ENCODE measurements around the gene SIRT2. TPM values are rescaled to one million over a fixed set of nuclear protein-coding genes. Genes with fewer than 3 reads are reported as not detected.

The SIRT2 gene
- polyA plus RNA-seq, 3 donors, result 57.5 to 65.9 (median 64.3) TPM

DNA sequence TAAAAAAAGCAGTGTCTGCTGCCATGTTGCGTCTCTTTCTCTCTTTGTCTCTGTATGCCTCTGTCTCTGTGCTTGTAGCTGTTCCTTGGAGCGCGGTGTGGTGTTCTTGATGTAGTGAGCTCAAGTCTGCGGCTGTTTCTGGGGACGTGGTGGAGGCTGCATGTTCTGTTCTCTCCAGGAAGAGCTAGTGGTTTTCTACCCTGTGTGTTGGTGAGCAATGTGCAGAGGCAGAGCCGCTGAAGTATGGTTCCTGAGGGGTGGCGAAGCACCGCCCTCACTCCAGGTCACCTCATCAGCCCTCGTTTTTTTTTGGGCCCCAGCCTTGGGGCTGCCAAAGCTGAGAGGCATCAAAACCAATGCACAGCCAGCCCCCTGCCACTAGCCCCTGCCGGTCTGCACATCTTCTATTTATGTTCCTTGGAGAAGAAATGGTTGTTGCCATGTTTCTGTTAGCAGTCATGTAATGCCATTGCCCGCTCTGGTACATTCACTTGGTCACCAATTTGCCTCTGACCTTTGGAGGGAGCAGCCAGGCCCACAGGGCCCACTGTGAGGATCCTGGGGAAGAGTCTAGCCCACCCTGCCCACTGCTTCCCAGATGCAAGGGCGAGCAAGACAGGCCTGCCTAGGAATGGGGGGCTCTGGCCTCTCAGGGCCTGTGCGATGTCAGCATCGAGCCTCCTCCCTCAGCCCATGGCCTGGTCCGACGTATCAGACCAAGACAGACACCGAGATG, 56.8 kb downstream of the SIRT2 start:
- TF ChIP-seq CTCF (IDR thresholded peaks at IDR 0.05), result no peak
- Mint-ChIP-seq H3K9me3 (no peaks in the 10 kb centered on the region), H3K36me3 (peaks cover 95 to 99% of the 10 kb centered on the region in 2 donors), H3K27me3 (ENCODE audit: low read depth in 3 of 3) (peaks cover 0 to 2% (median 0%) of the 10 kb centered on the region in 3 donors), H3K4me1 (no peaks in the 10 kb centered on the region), H3K27ac (peak overlapping the region in 4 of 7 donors; percentile 7 to 47 (median 28)), H3K4me3 (no peak overlapping the region)
- 94% methylated on average over 9 of the region's 17 CpGs for WGBS (ENCODE audit: insufficient coverage)
- Histone ChIP-seq H3K9ac (ENCODE audit: insufficient read depth, low read length, poor library complexity, severe bottlenecking) (no peak overlapping the region), H3K4me2 (replicated peaks; ENCODE audit: extremely low read depth, low read length, poor library complexity, severe bottlenecking) (no peak overlapping the region), H3K9me3 (replicated peaks in 1 of 2; ENCODE audit: control insufficient read depth in 1 of 2, insufficient read depth in 1 of 2, low read length in 2 of 2) (no peaks in the 10 kb centered on the region), H2AFZ (ENCODE audit: insufficient read depth, low read depth, low read length, poor library complexity, severe bottlenecking) (no peak overlapping the region), H3K4me1 (ENCODE audit: control insufficient read depth in 1 of 2, insufficient read depth in 2 of 2, low read length in 2 of 2) (peaks cover under 1 to 3% of the 10 kb centered on the region in 2 donors), H4K20me1 (ENCODE audit: insufficient read depth, low read length) (peaks cover 100% of the 10 kb centered on the region), H3K27me3 (ENCODE audit: control insufficient read depth in 2 of 2, insufficient read depth in 2 of 2, low read length in 2 of 2) (no peaks in the 10 kb centered on the region), H3K79me2 (ENCODE audit: insufficient read depth, low read length) (peaks cover 73% of the 10 kb centered on the region), H3K4me3 (replicated peaks in 1 of 3; ENCODE audit: low read depth in 2 of 3, low read length in 3 of 3) (no peak overlapping the region), H3K36me3 (replicated peaks in 1 of 2; ENCODE audit: control insufficient read depth in 1 of 2, insufficient read depth in 2 of 2, low read length in 2 of 2) (peaks cover 99 to 100% of the 10 kb centered on the region in 2 donors), H3K27ac (ENCODE audit: low read depth in 1 of 2, low read length in 2 of 2) (no peak overlapping the region)
- intact Hi-C loops (cut with micrococcal nuclease), result no loop called here
- no peak for DNase-seq

- no peaks in the 10 kb centered on the region for H3K9me3 ChIP-seq (replicated peaks in 1 of 2; ENCODE audit: control insufficient read depth in 1 of 2, insufficient read depth in 1 of 2, low read length in 2 of 2)
- peaks cover 66% of the 10 kb centered on the region for H3K79me2 ChIP-seq (ENCODE audit: insufficient read depth, low read length)
- H3K9me3 Mint-ChIP-seq, result no peaks in the 10 kb centered on the region
- TF ChIP-seq CTCF (IDR thresholded peaks at IDR 0.05), result no peak
- intact Hi-C loops (cut with micrococcal nuclease), result no loop called here
- WGBS (ENCODE audit: insufficient coverage), result 96% methylated on average over 15 of the region's 19 CpGs
- no peak overlapping the region for H3K4me2 ChIP-seq (replicated peaks; ENCODE audit: extremely low read depth, low read length, poor library complexity, severe bottlenecking)
- H3K4me3 Mint-ChIP-seq, result no peak overlapping the region
- H3K27ac ChIP-seq (ENCODE audit: low read depth in 1 of 2, low read length in 2 of 2), result no peak overlapping the region
- H3K36me3 Mint-ChIP-seq, result peaks cover 96 to 99% of the 10 kb centered on the region in 2 donors
- no peak overlapping the region for H2AFZ ChIP-seq (ENCODE audit: insufficient read depth, low read depth, low read length, poor library complexity, severe bottlenecking)
- no peak overlapping the region for H3K9ac ChIP-seq (ENCODE audit: insufficient read depth, low read length, poor library complexity, severe bottlenecking)
- peaks cover 0 to 2% (median 0%) of the 10 kb centered on the region in 3 donors for H3K27me3 Mint-ChIP-seq (ENCODE audit: low read depth in 3 of 3)
- H4K20me1 ChIP-seq (ENCODE audit: insufficient read depth, low read length), result peaks cover 100% of the 10 kb centered on the region
- no peaks in the 10 kb centered on the region for H3K4me1 ChIP-seq (ENCODE audit: control insufficient read depth in 1 of 2, insufficient read depth in 2 of 2, low read length in 2 of 2)
- H3K4me3 ChIP-seq (replicated peaks in 1 of 3; ENCODE audit: low read depth in 2 of 3, low read length in 3 of 3), result no peak overlapping the region
- no peaks in the 10 kb centered on the region for H3K27me3 ChIP-seq (ENCODE audit: control insufficient read depth in 2 of 2, insufficient read depth in 2 of 2, low read length in 2 of 2)
- DNase-seq, result no peak
- H3K4me1 Mint-ChIP-seq, result no peaks in the 10 kb centered on the region
- peaks cover 99 to 100% of the 10 kb centered on the region in 2 donors for H3K36me3 ChIP-seq (replicated peaks in 1 of 2; ENCODE audit: control insufficient read depth in 1 of 2, insufficient read depth in 2 of 2, low read length in 2 of 2)
- H3K27ac Mint-ChIP-seq, result peak overlapping the region in 4 of 7 donors; percentile 6 to 65 (median 38)
Measured at GRCh38 chr19:38841787-38842438, 57.5 kb downstream of the SIRT2 start.
